ENCODE measurements around the gene LDLRAD1.

DNA sequence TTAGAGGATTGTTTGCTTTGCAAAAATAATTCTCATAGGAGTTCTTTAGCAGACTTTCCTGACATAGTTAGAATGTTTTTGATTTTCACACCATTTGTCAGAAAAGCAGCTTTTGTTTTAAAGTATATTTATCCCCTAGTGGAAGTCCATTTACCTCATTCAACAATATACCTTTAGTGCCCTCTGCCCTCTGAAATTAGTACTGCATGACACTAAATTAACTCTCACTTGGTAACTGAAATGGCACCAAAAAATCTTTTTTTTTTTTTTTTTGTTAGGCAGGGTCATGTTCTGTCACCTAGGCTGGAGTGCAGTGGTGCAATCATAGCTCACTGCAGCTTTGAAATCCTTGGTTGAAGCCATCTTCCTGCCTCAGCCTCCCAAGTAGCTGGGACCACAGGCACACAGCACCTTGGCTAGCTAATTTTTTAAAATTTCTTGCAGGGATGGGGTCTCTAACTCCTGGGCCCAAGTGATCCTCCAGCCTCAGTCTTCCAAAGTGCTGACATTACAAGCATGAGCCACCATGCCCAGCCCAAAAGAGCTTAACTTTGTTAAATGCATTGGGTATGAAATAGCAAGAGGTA lies 58.2 kb downstream of the LDLRAD1 start:
- TF ChIP-seq, protein P1, sequence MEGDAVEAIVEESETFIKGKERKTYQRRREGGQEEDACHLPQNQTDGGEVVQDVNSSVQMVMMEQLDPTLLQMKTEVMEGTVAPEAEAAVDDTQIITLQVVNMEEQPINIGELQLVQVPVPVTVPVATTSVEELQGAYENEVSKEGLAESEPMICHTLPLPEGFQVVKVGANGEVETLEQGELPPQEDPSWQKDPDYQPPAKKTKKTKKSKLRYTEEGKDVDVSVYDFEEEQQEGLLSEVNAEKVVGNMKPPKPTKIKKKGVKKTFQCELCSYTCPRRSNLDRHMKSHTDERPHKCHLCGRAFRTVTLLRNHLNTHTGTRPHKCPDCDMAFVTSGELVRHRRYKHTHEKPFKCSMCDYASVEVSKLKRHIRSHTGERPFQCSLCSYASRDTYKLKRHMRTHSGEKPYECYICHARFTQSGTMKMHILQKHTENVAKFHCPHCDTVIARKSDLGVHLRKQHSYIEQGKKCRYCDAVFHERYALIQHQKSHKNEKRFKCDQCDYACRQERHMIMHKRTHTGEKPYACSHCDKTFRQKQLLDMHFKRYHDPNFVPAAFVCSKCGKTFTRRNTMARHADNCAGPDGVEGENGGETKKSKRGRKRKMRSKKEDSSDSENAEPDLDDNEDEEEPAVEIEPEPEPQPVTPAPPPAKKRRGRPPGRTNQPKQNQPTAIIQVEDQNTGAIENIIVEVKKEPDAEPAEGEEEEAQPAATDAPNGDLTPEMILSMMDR (IDR thresholded peaks at IDR 0.05): peak in 5 of 7 experiments; percentile 40 to 68 (median 48)
- TF ChIP-seq EP300 (IDR thresholded peaks at IDR 0.05): no peak
- no peak for TF ChIP-seq POLR2A (IDR thresholded peaks at IDR 0.05)
- TF ChIP-seq POLR2AphosphoS5 (IDR thresholded peaks at IDR 0.05): no peak

Data from stomach (tissue), 4 donors.